Measurements from ENCODE around the gene PRMT3.

Gene PRMT3

DNA sequence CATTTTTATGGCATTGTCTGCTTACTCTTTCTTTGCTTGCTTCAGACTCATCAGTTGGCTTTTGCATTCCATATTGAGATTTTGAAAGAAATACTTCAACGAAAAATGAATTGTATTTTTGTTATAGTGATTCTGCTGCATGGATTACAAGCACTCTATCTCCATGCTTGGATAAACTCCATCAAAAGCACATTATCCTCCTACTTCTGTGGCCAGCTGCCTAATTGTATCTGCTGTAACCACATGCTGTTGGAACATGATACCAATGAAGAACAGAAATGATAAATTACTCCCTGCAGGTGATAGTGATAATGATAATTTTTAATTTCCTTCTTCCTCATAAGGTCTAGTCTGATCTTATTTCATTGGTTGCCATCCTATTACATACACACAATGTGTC, 100.8 kb downstream of the PRMT3 start:
- no peak overlapping the region for H3K4me3 ChIP-seq (ENCODE audit: low read length)
- DNase-seq (ENCODE audit: low read depth): no peak
- TF ChIP-seq CTCF (IDR thresholded peaks at IDR 0.05; ENCODE audit: insufficient read depth, low read depth, low read length, missing control alignments): no peak

- no peak overlapping the region for H3K4me3 ChIP-seq (ENCODE audit: low read length)
- DNase-seq (ENCODE audit: low read depth): no peak
- no peak for TF ChIP-seq CTCF (IDR thresholded peaks at IDR 0.05; ENCODE audit: insufficient read depth, low read depth, low read length, missing control alignments)
Measured at GRCh38 chr11:20489948-20490347, 102.4 kb downstream of the PRMT3 start.

- H3K4me3 ChIP-seq (ENCODE audit: low read length): no peak overlapping the region
- TF ChIP-seq CTCF (IDR thresholded peaks at IDR 0.05; ENCODE audit: insufficient read depth, low read depth, low read length, missing control alignments): no peak
- no peak for DNase-seq (ENCODE audit: low read depth)
Measured at GRCh38 chr11:20493340-20493739, 105.8 kb downstream of the PRMT3 start.

DNA sequence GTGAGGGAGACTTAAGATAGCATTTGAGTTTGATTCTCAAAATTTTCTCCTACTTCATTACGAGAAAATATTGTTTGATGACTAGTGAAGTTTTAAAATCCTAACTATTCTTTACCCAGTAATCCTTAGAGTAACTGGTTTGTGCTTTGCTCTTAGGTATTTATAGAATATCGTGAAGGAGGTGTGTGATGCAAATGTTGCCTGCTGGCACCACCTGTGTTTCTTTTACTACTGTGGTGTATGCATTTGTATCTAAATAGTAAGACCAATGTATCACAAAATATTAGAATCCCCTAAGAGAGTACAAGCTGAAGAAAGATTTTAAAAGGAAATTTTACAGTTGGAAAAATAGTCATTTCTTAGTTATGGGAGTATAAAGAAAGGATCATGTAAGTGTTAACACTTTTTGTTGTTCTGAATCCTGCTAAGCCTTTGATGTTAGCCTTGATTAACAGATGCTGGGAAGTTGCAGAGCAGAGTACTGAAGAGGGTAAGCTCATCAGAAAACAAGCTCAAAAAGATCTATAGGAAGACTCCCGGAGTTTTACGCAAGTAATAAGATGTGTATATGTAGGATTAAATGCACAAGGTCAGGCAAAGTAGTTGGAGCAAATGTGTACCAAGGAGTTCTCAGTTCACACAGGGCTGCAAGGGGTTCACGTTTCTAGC, 109.7 kb downstream of the PRMT3 start:
- no peak for TF ChIP-seq CTCF (IDR thresholded peaks at IDR 0.05; ENCODE audit: insufficient read depth, low read depth, low read length, missing control alignments)
- H3K4me3 ChIP-seq (ENCODE audit: low read length): no peak overlapping the region
- DNase-seq (ENCODE audit: low read depth): no peak

GRCh38 chr11:20501252-20501651, 113.7 kb downstream of the PRMT3 start:
- DNase-seq (ENCODE audit: low read depth): no peak
- no peak overlapping the region for H3K4me3 ChIP-seq (ENCODE audit: low read length)
- no peak for TF ChIP-seq CTCF (IDR thresholded peaks at IDR 0.05; ENCODE audit: insufficient read depth, low read depth, low read length, missing control alignments)

DNA sequence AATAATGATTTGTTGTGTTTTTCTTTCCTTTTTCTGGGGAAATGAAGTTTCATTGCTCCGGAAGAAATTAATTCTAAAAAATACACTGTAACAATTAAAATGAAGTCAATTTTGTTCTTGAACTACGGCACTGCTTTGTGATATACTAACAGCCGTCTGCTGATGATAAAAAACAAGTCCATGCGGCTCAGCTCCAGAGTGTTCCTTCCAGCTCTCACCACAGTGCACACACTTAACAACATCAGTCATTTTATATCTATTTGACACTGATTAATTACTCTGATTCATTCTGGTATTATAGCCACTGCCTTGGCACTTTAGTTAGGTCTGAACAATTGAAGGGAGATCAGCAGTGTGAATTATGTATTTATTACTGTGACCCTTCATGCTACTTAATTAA, 114.5 kb downstream of the PRMT3 start:
- no peak for TF ChIP-seq CTCF (IDR thresholded peaks at IDR 0.05; ENCODE audit: insufficient read depth, low read depth, low read length, missing control alignments)
- peak; percentile 13 for DNase-seq (ENCODE audit: low read depth)
- H3K4me3 ChIP-seq (ENCODE audit: low read length): no peak overlapping the region

DNA sequence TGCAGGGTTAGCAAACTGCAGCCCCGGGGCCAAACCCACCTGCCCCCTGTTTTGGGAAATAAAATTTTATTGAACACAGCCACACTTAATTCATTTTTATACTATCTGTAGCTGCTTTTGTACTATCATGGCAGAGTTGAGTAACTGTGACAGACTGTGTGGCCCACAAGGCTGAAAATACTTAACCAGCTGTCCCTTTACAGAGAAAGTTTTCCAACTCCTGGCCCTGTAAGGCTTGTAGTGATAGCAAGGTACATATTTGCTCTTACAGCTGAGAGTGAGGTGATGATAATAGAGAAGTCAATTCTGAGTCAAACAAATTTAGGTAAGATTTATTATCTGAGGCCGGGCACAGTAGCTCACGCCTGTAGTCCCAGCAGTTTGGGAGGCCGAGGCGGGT, 124.5 kb downstream of the PRMT3 start:
- DNase-seq (ENCODE audit: low read depth): no peak
- no peak for TF ChIP-seq CTCF (IDR thresholded peaks at IDR 0.05; ENCODE audit: insufficient read depth, low read depth, low read length, missing control alignments)
- H3K4me3 ChIP-seq (ENCODE audit: low read length): no peak overlapping the region

Measured in epithelial cell of esophagus (primary cell).